ENCODE measurements around the gene AK1. TPM values are rescaled to one million over a fixed set of nuclear protein-coding genes. Genes with fewer than 3 reads are reported as not detected.

AK1 gene
- total RNA-seq, 1 experiment from 2014 or later: 39.2 TPM

- H3K4me1 Mint-ChIP-seq (ENCODE audit: low read depth, unreplicated experiment): peaks cover 7% of the 10 kb centered on the region
- BruUV-seq (replicated peaks): no TSS peak
- H3K4me3 Mint-ChIP-seq (ENCODE audit: unreplicated experiment): no peak overlapping the region
- Histone ChIP-seq H3K4me3 (ENCODE audit: low read depth, low read length) (no peak overlapping the region), H3K36me3 (ENCODE audit: control insufficient read depth, insufficient read depth, low read length) (no peaks in the 10 kb centered on the region), H3K27me3 (replicated peaks; ENCODE audit: control insufficient read depth, insufficient read depth, low read length) (no peaks in the 10 kb centered on the region), H3K4me1 (peaks cover 36% of the 10 kb centered on the region), H3K9me3 (no peaks in the 10 kb centered on the region)
- ChIA-PET CTCF (interaction anchor here (0.6 to 1.1 kb wide), 4 partner anchors 87 to 467 kb away, joined by 3 to 6 read pairs (median 4); partner anchors contain the start of gene TOR2A), POLR2A (interaction anchor here (0.6 kb wide), 1 partner anchor 340 kb away, joined by 5 read pairs; no protein-coding TSS in a partner anchor)
- no peak for DNase-seq
- no peaks in the 10 kb centered on the region for H3K9me3 Mint-ChIP-seq (ENCODE audit: unreplicated experiment)
- no peaks in the 10 kb centered on the region for H3K36me3 Mint-ChIP-seq (ENCODE audit: insufficient read depth, unreplicated experiment)
- intact Hi-C loops (cut with micrococcal nuclease; ENCODE audit: unreplicated experiment): loop anchor here (5.0 to 10.0 kb wide), 4 partner anchors 46 to 694 kb away; partner anchors contain the start of genes CDK9 and TOR2A
- H3K27ac Mint-ChIP-seq (ENCODE audit: unreplicated experiment): no peak overlapping the region
- H3K27me3 Mint-ChIP-seq (ENCODE audit: insufficient read depth, unreplicated experiment): no peaks in the 10 kb centered on the region
- TF ChIP-seq, protein P1, sequence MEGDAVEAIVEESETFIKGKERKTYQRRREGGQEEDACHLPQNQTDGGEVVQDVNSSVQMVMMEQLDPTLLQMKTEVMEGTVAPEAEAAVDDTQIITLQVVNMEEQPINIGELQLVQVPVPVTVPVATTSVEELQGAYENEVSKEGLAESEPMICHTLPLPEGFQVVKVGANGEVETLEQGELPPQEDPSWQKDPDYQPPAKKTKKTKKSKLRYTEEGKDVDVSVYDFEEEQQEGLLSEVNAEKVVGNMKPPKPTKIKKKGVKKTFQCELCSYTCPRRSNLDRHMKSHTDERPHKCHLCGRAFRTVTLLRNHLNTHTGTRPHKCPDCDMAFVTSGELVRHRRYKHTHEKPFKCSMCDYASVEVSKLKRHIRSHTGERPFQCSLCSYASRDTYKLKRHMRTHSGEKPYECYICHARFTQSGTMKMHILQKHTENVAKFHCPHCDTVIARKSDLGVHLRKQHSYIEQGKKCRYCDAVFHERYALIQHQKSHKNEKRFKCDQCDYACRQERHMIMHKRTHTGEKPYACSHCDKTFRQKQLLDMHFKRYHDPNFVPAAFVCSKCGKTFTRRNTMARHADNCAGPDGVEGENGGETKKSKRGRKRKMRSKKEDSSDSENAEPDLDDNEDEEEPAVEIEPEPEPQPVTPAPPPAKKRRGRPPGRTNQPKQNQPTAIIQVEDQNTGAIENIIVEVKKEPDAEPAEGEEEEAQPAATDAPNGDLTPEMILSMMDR (IDR thresholded peaks at IDR 0.05; ENCODE audit: insufficient read depth in 1 of 2, low read depth in 1 of 2, low read length in 1 of 2, severe bottlenecking in 1 of 2, unreplicated experiment in 1 of 2): peak in 1 of 2 experiments; percentile 11
Observed at GRCh38 chr9:127918183-127919107, 41.0 kb upstream of the AK1 start.

- ChIA-PET POLR2A (interaction anchor here (0.6 to 1.0 kb wide), 4 partner anchors 115 to 339 kb away, joined by 3 to 7 read pairs (median 5); no protein-coding TSS in a partner anchor), CTCF (interaction anchor here (0.6 to 1.7 kb wide), 7 partner anchors 8 to 466 kb away, joined by 3 to 12 read pairs (median 5); partner anchors contain the start of gene TOR2A)
- no TSS peak for BruUV-seq (replicated peaks)
- intact Hi-C loops (cut with micrococcal nuclease; ENCODE audit: unreplicated experiment): loop anchor here (2.0 to 10.0 kb wide), 5 partner anchors 45 to 693 kb away; partner anchors contain the start of genes CDK9, FPGS and TOR2A
- DNase-seq: no peak
- no peaks in the 10 kb centered on the region for H3K9me3 ChIP-seq
- TF ChIP-seq, protein P1 (IDR thresholded peaks at IDR 0.05; ENCODE audit: insufficient read depth in 1 of 2, low read depth in 1 of 2, low read length in 1 of 2, severe bottlenecking in 1 of 2, unreplicated experiment in 1 of 2): no peak
- no peaks in the 10 kb centered on the region for H3K27me3 ChIP-seq (replicated peaks; ENCODE audit: control insufficient read depth, insufficient read depth, low read length)
- Mint-ChIP-seq H3K27me3 (ENCODE audit: insufficient read depth, unreplicated experiment) (no peaks in the 10 kb centered on the region), H3K4me1 (ENCODE audit: low read depth, unreplicated experiment) (peaks cover 7% of the 10 kb centered on the region), H3K9me3 (ENCODE audit: unreplicated experiment) (no peaks in the 10 kb centered on the region), H3K27ac (ENCODE audit: unreplicated experiment) (no peak overlapping the region), H3K4me3 (ENCODE audit: unreplicated experiment) (peak overlapping the region; percentile 72), H3K36me3 (ENCODE audit: insufficient read depth, unreplicated experiment) (no peaks in the 10 kb centered on the region)
- peaks cover 44% of the 10 kb centered on the region for H3K4me1 ChIP-seq
- no peaks in the 10 kb centered on the region for H3K36me3 ChIP-seq (ENCODE audit: control insufficient read depth, insufficient read depth, low read length)
- no peak overlapping the region for H3K4me3 ChIP-seq (ENCODE audit: low read depth, low read length)
Observed at GRCh38 chr9:127917603-127918002, 40.1 kb upstream of the AK1 start.
